ENCODE data around the gene FAM118B.

FAM118B gene

GRCh38 chr11:126211236-126212088 lies at the start of gene FAM118B, which contains the start of gene RPUSD4:
FAM118B (plus strand) TSS chr11:126211782; CDS start chr11:126235002, 23,220 bp downstream.
RPUSD4 (minus strand) TSS chr11:126211650; CDS start chr11:126211638, 12 bp downstream.
- DNase-seq, result peak; percentile 99

- no peak for DNase-seq
Measured at GRCh38 chr11:126162306-126163030, 49.1 kb upstream of the FAM118B start.

- DNase-seq, result peak; percentile 50
Measured at GRCh38 chr11:126163074-126163700, 48.4 kb upstream of the FAM118B start.

- DNase-seq, result no peak
Measured at GRCh38 chr11:126163779-126164178, 47.8 kb upstream of the FAM118B start.

- DNase-seq, result no peak
Measured at GRCh38 chr11:126164781-126165180, 46.8 kb upstream of the FAM118B start.

GRCh38 chr11:126165311-126165720 lies 46.3 kb upstream of the FAM118B start:
- peak; percentile 45 for DNase-seq

GRCh38 chr11:126165757-126166156 lies 45.8 kb upstream of the FAM118B start:
- DNase-seq, result peak; percentile 67

GRCh38 chr11:126166413-126166812 lies 45.2 kb upstream of the FAM118B start:
- no peak for DNase-seq

- DNase-seq, result peak; percentile 55
Measured at GRCh38 chr11:126167488-126167887, 44.1 kb upstream of the FAM118B start.

- DNase-seq, result no peak
Measured at GRCh38 chr11:126169291-126169690, 42.3 kb upstream of the FAM118B start.

- DNase-seq, result no peak
Measured at GRCh38 chr11:126172596-126173038, 39.0 kb upstream of the FAM118B start.

- DNase-seq, result no peak
Measured at GRCh38 chr11:126173257-126173656, 38.3 kb upstream of the FAM118B start.

GRCh38 chr11:126174816-126175215 lies 36.8 kb upstream of the FAM118B start:
- no peak for DNase-seq

- peak; percentile 64 for DNase-seq
Measured at GRCh38 chr11:126175393-126175792, 36.2 kb upstream of the FAM118B start.

GRCh38 chr11:126176853-126177470 lies 34.6 kb upstream of the FAM118B start:
- DNase-seq, result no peak

GRCh38 chr11:126181939-126182730 lies 29.4 kb upstream of the FAM118B start:
- DNase-seq, result no peak

- no peak for DNase-seq
Measured at GRCh38 chr11:126182787-126183445, 28.7 kb upstream of the FAM118B start.

GRCh38 chr11:126185259-126186024 lies 26.1 kb upstream of the FAM118B start:
- DNase-seq, result no peak

GRCh38 chr11:126186025-126186698 lies 25.4 kb upstream of the FAM118B start:
- DNase-seq, result no peak
